Cortex of kidney (tissue), 1 donor: ENCODE results near the gene NEU4.
"Not testable (repeated sequence)": the region's sequence is repeated elsewhere in the genome, so short reads cannot be mapped to it uniquely, and the experiment has no call there.

Experiments
- DNase-seq: peaks from one replicate; lab custom pipeline; 2025; lab: John Stamatoyannopoulos, UW

NEU4 gene

GRCh38 chr2:241808721-241809382 lies at the start of gene NEU4:
NEU4 (plus strand) TSS chr2:241809193; CDS start chr2:241814485, 5,292 bp downstream.
- DNase-seq = no peak

- not testable (repeated sequence) for DNase-seq
Observed at GRCh38 chr2:241759893-241760292, 49.1 kb upstream of the NEU4 start.

GRCh38 chr2:241760301-241760771 lies 48.7 kb upstream of the NEU4 start:
- no peak for DNase-seq

- DNase-seq = no peak
Observed at GRCh38 chr2:241762321-241762932, 46.6 kb upstream of the NEU4 start.

GRCh38 chr2:241762933-241763369 lies 46.0 kb upstream of the NEU4 start:
- DNase-seq = no peak

- no peak for DNase-seq
Observed at GRCh38 chr2:241763551-241764274, 45.3 kb upstream of the NEU4 start.

GRCh38 chr2:241764275-241765241 lies 44.4 kb upstream of the NEU4 start:
- no peak for DNase-seq

GRCh38 chr2:241767464-241768250 lies 41.3 kb upstream of the NEU4 start:
- no peak for DNase-seq

- no peak for DNase-seq
Observed at GRCh38 chr2:241768251-241768711, 40.7 kb upstream of the NEU4 start.

- no peak for DNase-seq
Observed at GRCh38 chr2:241768850-241769249, 40.1 kb upstream of the NEU4 start.

GRCh38 chr2:241769819-241770184 lies 39.2 kb upstream of the NEU4 start:
- no peak for DNase-seq

- DNase-seq = no peak
Observed at GRCh38 chr2:241770185-241770935, 38.6 kb upstream of the NEU4 start.

GRCh38 chr2:241770936-241771285 lies 38.1 kb upstream of the NEU4 start:
- no peak for DNase-seq

- DNase-seq = no peak
Observed at GRCh38 chr2:241771286-241772062, 37.5 kb upstream of the NEU4 start.

- no peak for DNase-seq
Observed at GRCh38 chr2:241772063-241772499, 36.9 kb upstream of the NEU4 start.

GRCh38 chr2:241773511-241774418 lies 35.2 kb upstream of the NEU4 start:
- DNase-seq = no peak

GRCh38 chr2:241774419-241775222 lies 34.4 kb upstream of the NEU4 start:
- no peak for DNase-seq
